GM23338 (cell line): Measurements from ENCODE around the gene AGBL4. TPM values are rescaled to one million over a fixed set of nuclear protein-coding genes. Genes with fewer than 3 reads are reported as not detected.

Experiments used
- ATAC-seq: fragments of 200-7000 bp; cut with Tn5 transposase; 3 replicates; pipeline ENCODE4 v1.9.1; 2020
- DNase-seq: peaks from one replicate; pipeline ENCODE4 v3.0.0-alpha.2; 2015; ENCODE audit warnings: low spot score
- H2AFZ ChIP-seq: fragments of 200-600 bp; sonication (generic); 2 replicates; pipeline ENCODE4 v1.8.0; 2016; ENCODE audit warnings: antibody characterized with exemption, mild to moderate bottlenecking, moderate library complexity
- H3F3A ChIP-seq: fragments of 200-600 bp; sonication (generic); replicated peaks from 2 replicates; pipeline ENCODE4 v1.8.0; 2017; ENCODE audit warnings: antibody characterized with exemption, mixed run types, low read depth
- H3K27ac ChIP-seq: fragments of 200-600 bp; sonication (generic); 2 replicates; pipeline ENCODE4 v1.6.1; 2016; ENCODE audit warnings: low read depth
- H3K27me3 ChIP-seq: fragments of 200-600 bp; sonication (generic); 2 replicates; pipeline ENCODE4 v1.8.0; 2016; ENCODE audit warnings: mild to moderate bottlenecking, mixed run types, moderate library complexity; ENCODE audit not compliant: insufficient read depth
- H3K36me3 ChIP-seq: fragments of 200-600 bp; sonication (generic); 2 replicates; pipeline ENCODE4 v1.8.0; 2016; ENCODE audit warnings: mild to moderate bottlenecking; ENCODE audit not compliant: insufficient read depth
- H3K4me1 ChIP-seq: fragments of 200-600 bp; sonication (generic); 2 replicates; pipeline ENCODE4 v1.8.0; 2016; ENCODE audit warnings: mild to moderate bottlenecking, moderate library complexity; ENCODE audit not compliant: insufficient read depth
- H3K4me2 ChIP-seq: fragments of 200-600 bp; sonication (generic); 2 replicates; pipeline ENCODE4 v1.7.1; 2017; ENCODE audit warnings: mixed run types
- H3K4me3 ChIP-seq: fragments of 200-600 bp; sonication (generic); 2 replicates; pipeline ENCODE4 v1.6.1; 2016; ENCODE audit warnings: mixed run types
- H3K79me2 ChIP-seq: fragments of 200-600 bp; sonication (generic); replicated peaks from 2 replicates; pipeline ENCODE4 v1.8.0; 2017; ENCODE audit warnings: mild to moderate bottlenecking; ENCODE audit not compliant: insufficient read depth
- H3K9me2 ChIP-seq: fragments of 200-600 bp; sonication (generic); 2 replicates; pipeline ENCODE4 v1.8.0; 2017; ENCODE audit not compliant: insufficient read depth
- H4K20me1 ChIP-seq: fragments of 200-600 bp; sonication (generic); replicated peaks from 2 replicates; pipeline ENCODE4 v1.8.0; 2017; ENCODE audit warnings: mild to moderate bottlenecking; ENCODE audit not compliant: insufficient read depth
- H3K27ac Mint-ChIP-seq: 2 replicates; pipeline ENCODE4 v1.8.0; 2020; ENCODE audit warnings: inconsistent platforms, mild to moderate bottlenecking, moderate library complexity, mixed read lengths
- H3K27me3 Mint-ChIP-seq: 3 replicates; pipeline ENCODE4 v1.8.0; 2022; ENCODE audit warnings: low read depth, mild to moderate bottlenecking, moderate library complexity, mixed read lengths, inconsistent platforms; ENCODE audit not compliant: insufficient read depth, poor library complexity
- H3K36me3 Mint-ChIP-seq: 3 replicates; pipeline ENCODE4 v1.8.0; 2021; ENCODE audit warnings: low read depth, mild to moderate bottlenecking, inconsistent platforms, moderate library complexity, mixed read lengths
- H3K4me1 Mint-ChIP-seq: 3 replicates; pipeline ENCODE4 v1.8.0; 2020; ENCODE audit warnings: mild to moderate bottlenecking, inconsistent platforms, mixed read lengths
- H3K4me3 Mint-ChIP-seq: 3 replicates; pipeline ENCODE4 v1.8.0; 2021; ENCODE audit warnings: moderate library complexity, mild to moderate bottlenecking, inconsistent platforms, mixed read lengths
- H3K9me3 Mint-ChIP-seq: 3 replicates; pipeline ENCODE4 v1.8.0; 2020; ENCODE audit warnings: moderate library complexity, mild to moderate bottlenecking, inconsistent platforms, mixed read lengths
- CREB1 ChIP-seq: fragments of 250-450 bp; sonication (Bioruptor Pico); IDR thresholded peaks from 2 replicates; pipeline ENCODE4 v1.5.0; 2020; ENCODE audit warnings: low read depth, mild to moderate bottlenecking, moderate library complexity
- POLR2AphosphoS5 ChIP-seq: IDR thresholded peaks from 2 replicates; pipeline ENCODE4 v1.6.1; 2016; ENCODE audit warnings: antibody characterized with exemption, low read depth
- REST ChIP-seq: IDR thresholded peaks from one replicate; pipeline ENCODE4 v1.6.1; 2018; ENCODE audit warnings: antibody characterized with exemption; ENCODE audit not compliant: unreplicated experiment
- ZNF114 ChIP-seq: fragments of 250-450 bp; sonication (Bioruptor Pico); IDR thresholded peaks from 2 replicates; pipeline ENCODE4 v1.5.0; 2020; ENCODE audit warnings: mild to moderate bottlenecking, moderate library complexity
- ZNF331 ChIP-seq: fragments of 250-450 bp; sonication (Bioruptor Pico); IDR thresholded peaks from 2 replicates; pipeline ENCODE4 v1.5.0; 2020; ENCODE audit warnings: low read depth, mild to moderate bottlenecking, moderate library complexity
- polyA plus RNA-seq: library from polyadenylated mRNA; unstranded; fragments of >200 nt; fragmentation: Nextera tagmentation; extraction: Ambion mirVana; gene quantifications from 2 replicates; pipeline ENCODE4 v1.2.1, GENCODE V29; 2016
- total RNA-seq: library from RNA; depleted of rRNA; stranded (reverse); fragments of >200 nt; shearing (Covaris generic); gene quantifications from 2 replicates; pipeline ENCODE4 v1.2.3, GENCODE V29; 2014
- TF ChIP-seq, protein P1 (sequence below): fragments of 250-450 bp; sonication (Bioruptor Pico); IDR thresholded peaks from 2 replicates; pipeline ENCODE4 v1.5.0; 2020; ENCODE audit warnings: mild to moderate bottlenecking, moderate library complexity

Gene AGBL4
- total and polyA plus RNA-seq, 2 experiments from 2014 or later, result 0.91 to 1.5 TPM

DNA sequence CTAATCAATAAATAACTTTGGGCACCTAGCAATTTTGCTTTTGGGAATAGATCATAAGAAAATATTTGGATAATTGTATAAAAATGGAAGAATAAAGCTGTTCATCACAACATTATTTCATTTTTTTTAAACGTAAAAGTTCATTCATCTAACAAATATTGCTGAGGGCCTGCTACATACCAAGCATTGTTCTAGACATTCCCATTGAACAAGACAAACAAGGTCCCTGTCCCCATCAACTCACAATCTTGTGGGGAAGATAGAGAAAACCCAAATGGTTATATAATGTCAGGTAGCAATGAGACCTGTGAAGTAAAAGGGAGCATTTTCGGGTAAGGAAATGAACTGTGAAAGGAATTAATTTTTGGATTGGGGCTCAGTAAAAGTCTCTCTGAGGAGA is 1193.0 kb downstream of the AGBL4 start:
- Histone ChIP-seq H3F3A (no peaks in the 10 kb centered on the region), H3K36me3 (no peaks in the 10 kb centered on the region), H3K9me2 (no peaks in the 10 kb centered on the region), H3K27me3 (no peaks in the 10 kb centered on the region), H3K27ac (no peak overlapping the region), H3K4me3 (no peak overlapping the region), H3K4me1 (no peaks in the 10 kb centered on the region), H3K4me2 (no peak overlapping the region), H2AFZ (no peak overlapping the region), H4K20me1 (no peaks in the 10 kb centered on the region), H3K79me2 (no peaks in the 10 kb centered on the region)
- Mint-ChIP-seq H3K4me1 (no peaks in the 10 kb centered on the region), H3K4me3 (no peak overlapping the region), H3K27ac (no peak overlapping the region), H3K36me3 (no peaks in the 10 kb centered on the region), H3K27me3 (no peaks in the 10 kb centered on the region), H3K9me3 (no peaks in the 10 kb centered on the region)
- ATAC-seq (no peak), DNase-seq (peak; percentile 1)
- no peak for TF ChIP-seq REST
- TF ChIP-seq POLR2AphosphoS5, result no peak
- no peak for TF ChIP-seq CREB1
- TF ChIP-seq, protein P1, sequence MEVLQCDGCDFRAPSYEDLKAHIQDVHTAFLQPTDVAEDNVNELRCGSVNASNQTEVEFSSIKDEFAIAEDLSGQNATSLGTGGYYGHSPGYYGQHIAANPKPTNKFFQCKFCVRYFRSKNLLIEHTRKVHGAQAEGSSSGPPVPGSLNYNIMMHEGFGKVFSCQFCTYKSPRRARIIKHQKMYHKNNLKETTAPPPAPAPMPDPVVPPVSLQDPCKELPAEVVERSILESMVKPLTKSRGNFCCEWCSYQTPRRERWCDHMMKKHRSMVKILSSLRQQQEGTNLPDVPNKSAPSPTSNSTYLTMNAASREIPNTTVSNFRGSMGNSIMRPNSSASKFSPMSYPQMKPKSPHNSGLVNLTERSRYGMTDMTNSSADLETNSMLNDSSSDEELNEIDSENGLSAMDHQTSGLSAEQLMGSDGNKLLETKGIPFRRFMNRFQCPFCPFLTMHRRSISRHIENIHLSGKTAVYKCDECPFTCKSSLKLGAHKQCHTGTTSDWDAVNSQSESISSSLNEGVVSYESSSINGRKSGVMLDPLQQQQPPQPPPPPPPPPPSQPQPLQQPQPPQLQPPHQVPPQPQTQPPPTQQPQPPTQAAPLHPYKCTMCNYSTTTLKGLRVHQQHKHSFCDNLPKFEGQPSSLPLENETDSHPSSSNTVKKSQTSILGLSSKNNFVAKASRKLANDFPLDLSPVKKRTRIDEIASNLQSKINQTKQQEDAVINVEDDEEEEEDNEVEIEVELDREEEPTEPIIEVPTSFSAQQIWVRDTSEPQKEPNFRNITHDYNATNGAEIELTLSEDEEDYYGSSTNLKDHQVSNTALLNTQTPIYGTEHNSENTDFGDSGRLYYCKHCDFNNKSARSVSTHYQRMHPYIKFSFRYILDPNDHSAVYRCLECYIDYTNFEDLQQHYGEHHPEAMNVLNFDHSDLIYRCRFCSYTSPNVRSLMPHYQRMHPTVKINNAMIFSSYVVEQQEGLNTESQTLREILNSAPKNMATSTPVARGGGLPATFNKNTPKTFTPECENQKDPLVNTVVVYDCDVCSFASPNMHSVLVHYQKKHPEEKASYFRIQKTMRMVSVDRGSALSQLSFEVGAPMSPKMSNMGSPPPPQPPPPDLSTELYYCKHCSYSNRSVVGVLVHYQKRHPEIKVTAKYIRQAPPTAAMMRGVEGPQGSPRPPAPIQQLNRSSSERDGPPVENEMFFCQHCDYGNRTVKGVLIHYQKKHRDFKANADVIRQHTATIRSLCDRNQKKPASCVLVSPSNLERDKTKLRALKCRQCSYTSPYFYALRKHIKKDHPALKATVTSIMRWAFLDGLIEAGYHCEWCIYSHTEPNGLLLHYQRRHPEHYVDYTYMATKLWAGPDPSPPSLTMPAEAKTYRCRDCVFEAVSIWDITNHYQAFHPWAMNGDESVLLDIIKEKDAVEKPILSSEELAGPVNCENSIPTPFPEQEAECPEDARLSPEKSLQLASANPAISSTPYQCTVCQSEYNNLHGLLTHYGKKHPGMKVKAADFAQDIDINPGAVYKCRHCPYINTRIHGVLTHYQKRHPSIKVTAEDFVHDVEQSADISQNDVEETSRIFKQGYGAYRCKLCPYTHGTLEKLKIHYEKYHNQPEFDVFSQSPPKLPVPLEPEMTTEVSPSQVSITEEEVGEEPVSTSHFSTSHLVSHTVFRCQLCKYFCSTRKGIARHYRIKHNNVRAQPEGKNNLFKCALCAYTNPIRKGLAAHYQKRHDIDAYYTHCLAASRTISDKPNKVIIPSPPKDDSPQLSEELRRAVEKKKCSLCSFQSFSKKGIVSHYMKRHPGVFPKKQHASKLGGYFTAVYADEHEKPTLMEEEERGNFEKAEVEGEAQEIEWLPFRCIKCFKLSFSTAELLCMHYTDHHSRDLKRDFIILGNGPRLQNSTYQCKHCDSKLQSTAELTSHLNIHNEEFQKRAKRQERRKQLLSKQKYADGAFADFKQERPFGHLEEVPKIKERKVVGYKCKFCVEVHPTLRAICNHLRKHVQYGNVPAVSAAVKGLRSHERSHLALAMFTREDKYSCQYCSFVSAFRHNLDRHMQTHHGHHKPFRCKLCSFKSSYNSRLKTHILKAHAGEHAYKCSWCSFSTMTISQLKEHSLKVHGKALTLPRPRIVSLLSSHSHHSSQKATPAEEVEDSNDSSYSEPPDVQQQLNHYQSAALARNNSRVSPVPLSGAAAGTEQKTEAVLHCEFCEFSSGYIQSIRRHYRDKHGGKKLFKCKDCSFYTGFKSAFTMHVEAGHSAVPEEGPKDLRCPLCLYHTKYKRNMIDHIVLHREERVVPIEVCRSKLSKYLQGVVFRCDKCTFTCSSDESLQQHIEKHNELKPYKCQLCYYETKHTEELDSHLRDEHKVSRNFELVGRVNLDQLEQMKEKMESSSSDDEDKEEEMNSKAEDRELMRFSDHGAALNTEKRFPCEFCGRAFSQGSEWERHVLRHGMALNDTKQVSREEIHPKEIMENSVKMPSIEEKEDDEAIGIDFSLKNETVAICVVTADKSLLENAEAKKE (CRISPR knock-in tag), result no peak
- no peak for TF ChIP-seq ZNF114 (CRISPR knock-in tag)
- no peak for TF ChIP-seq ZNF331 (CRISPR knock-in tag)
